MCF 10A (cell line): Measurements from ENCODE around the gene TTC23L. TPM values are rescaled to one million over a fixed set of nuclear protein-coding genes. Genes with fewer than 3 reads are reported as not detected.

ENCODE experiments used
- BruUV-seq: library from RNA; stranded (reverse); fragments of 400-500 nt; replicated peaks from 2 replicates; lab custom pipeline; 2021; lab: Mats Ljungman, UMichigan
- CTCF ChIA-PET: fragments of 300-600 bp; sonication (Branson Sonifier 250); formaldehyde crosslinking; extraction: SDS; loops from one replicate; lab custom pipeline; 2021; ENCODE audit warnings: antibody characterized with exemption, inconsistent platforms; lab: Yijun Ruan, JAX
- POLR2A ChIA-PET: fragments of 300-600, 350-650 bp; sonication (Branson Sonifier 250); formaldehyde crosslinking; extraction: SDS; loops from one replicate; lab custom pipeline; 2020; ENCODE audit warnings: antibody characterized with exemption, inconsistent platforms; lab: Yijun Ruan, JAX
- DNase-seq: peaks from one replicate; pipeline ENCODE4 v3.0.0-alpha.2; 2018; ENCODE audit not compliant: unreplicated experiment
- H3K27ac Mint-ChIP-seq: one replicate; pipeline ENCODE4 v1.8.0; 2022; ENCODE audit warnings: mild to moderate bottlenecking, low read depth, mixed read lengths; ENCODE audit not compliant: unreplicated experiment
- H3K27me3 Mint-ChIP-seq: one replicate; pipeline ENCODE4 v1.8.0; 2022; ENCODE audit warnings: mixed read lengths; ENCODE audit not compliant: insufficient read depth, unreplicated experiment
- H3K36me3 Mint-ChIP-seq: one replicate; pipeline ENCODE4 v1.8.0; 2022; ENCODE audit warnings: mild to moderate bottlenecking, moderate library complexity, mixed read lengths; ENCODE audit not compliant: insufficient read depth, unreplicated experiment
- H3K4me1 Mint-ChIP-seq: one replicate; pipeline ENCODE4 v1.8.0; 2022; ENCODE audit warnings: mixed read lengths; ENCODE audit not compliant: insufficient read depth, unreplicated experiment
- H3K4me3 Mint-ChIP-seq: one replicate; pipeline ENCODE4 v1.8.0; 2022; ENCODE audit warnings: mild to moderate bottlenecking, moderate library complexity, mixed read lengths; ENCODE audit not compliant: unreplicated experiment
- H3K9me3 Mint-ChIP-seq: one replicate; pipeline ENCODE4 v1.8.0; 2022; ENCODE audit warnings: mixed read lengths; ENCODE audit not compliant: unreplicated experiment
- CTCF ChIP-seq: fragments of 200-600 bp; IDR thresholded peaks from one replicate; pipeline ENCODE4 v1.8.0; 2022; ENCODE audit warnings: antibody characterized with exemption, mild to moderate bottlenecking; ENCODE audit not compliant: unreplicated experiment
- intact Hi-C: fragments of 100-400 bp; cut with micrococcal nuclease; formaldehyde crosslinking; loops from 2 replicates; pipeline ENCODE4 v1.14.1; 2022
- total RNA-seq: library from RNA; stranded (reverse); gene quantifications from 2 replicates; pipeline ENCODE4 v1.2.3, GENCODE V29; 2022

The TTC23L gene
- total RNA-seq, 1 experiment from 2014 or later: 0.14 TPM

- peak overlapping the region; percentile 4 for H3K27ac Mint-ChIP-seq
- H3K36me3 Mint-ChIP-seq: peaks cover 84% of the 10 kb centered on the region
- no peaks in the 10 kb centered on the region for H3K27me3 Mint-ChIP-seq
- POLR2A ChIA-PET: no interaction called here
- CTCF ChIA-PET: no interaction called here
- no peak for DNase-seq
- no peaks in the 10 kb centered on the region for H3K4me1 Mint-ChIP-seq
- TF ChIP-seq CTCF: no peak
- no peak overlapping the region for H3K4me3 Mint-ChIP-seq
- no peaks in the 10 kb centered on the region for H3K9me3 Mint-ChIP-seq
- intact Hi-C loops: no loop called here
- BruUV-seq: no TSS peak
Observed at GRCh38 chr5:34941936-34942335, 103.0 kb downstream of the TTC23L start.

- Mint-ChIP-seq H3K27ac (no peak overlapping the region), H3K27me3 (no peaks in the 10 kb centered on the region), H3K4me3 (no peak overlapping the region), H3K4me1 (no peaks in the 10 kb centered on the region), H3K9me3 (no peaks in the 10 kb centered on the region), H3K36me3 (peaks cover 85% of the 10 kb centered on the region)
- BruUV-seq: no TSS peak
- DNase-seq: no peak
- POLR2A ChIA-PET: interaction anchor here (0.6 to 2.5 kb wide), 2 partner anchors 14 to 19 kb away, joined by 5 to 8 read pairs; partner anchors contain the start of gene DNAJC21
- no peak for TF ChIP-seq CTCF
- intact Hi-C loops: no loop called here
- CTCF ChIA-PET: interaction anchor here (0.9 kb wide), 1 partner anchor 18 kb away, joined by 4 read pairs; no protein-coding TSS in a partner anchor
Observed at GRCh38 chr5:34944044-34944443, 105.1 kb downstream of the TTC23L start.

GRCh38 chr5:34944460-34945047 is 105.6 kb downstream of the TTC23L start:
- BruUV-seq: no TSS peak
- TF ChIP-seq CTCF: no peak
- H3K4me1 Mint-ChIP-seq: no peaks in the 10 kb centered on the region
- DNase-seq: no peak
- ChIA-PET POLR2A (interaction anchor here (0.6 to 2.5 kb wide), 3 partner anchors 15 to 521 kb away, joined by 3 to 8 read pairs (median 5); partner anchors contain the start of gene DNAJC21), CTCF (no interaction called here)
- peaks cover 86% of the 10 kb centered on the region for H3K36me3 Mint-ChIP-seq
- no peaks in the 10 kb centered on the region for H3K9me3 Mint-ChIP-seq
- no peaks in the 10 kb centered on the region for H3K27me3 Mint-ChIP-seq
- no peak overlapping the region for H3K27ac Mint-ChIP-seq
- intact Hi-C loops: no loop called here
- no peak overlapping the region for H3K4me3 Mint-ChIP-seq

Other genes starting within 250 kb of the TTC23L start
- 47.6 and 47.9 TPM in 2 replicates for gene RAI14, start 182.8 kb upstream of the TTC23L start, total RNA-seq
- 16.7 and 17.2 TPM in 2 replicates for gene RAD1, start 76.3 kb downstream of the TTC23L start, total RNA-seq
- 36.0 and 50.8 TPM in 2 replicates for gene BRIX1, start 76.5 kb downstream of the TTC23L start, total RNA-seq
- gene DNAJC21, start 90.4 kb downstream of the TTC23L start, total RNA-seq: 62.3 and 64.6 TPM in 2 replicates
- not detected in 2 replicates for gene AGXT2, start 208.8 kb downstream of the TTC23L start, total RNA-seq